C4-2B (cell line): Measurements from ENCODE around the gene TUB.

Experiments
- ZFX ChIP-seq: fragments of 450-650 bp; IDR thresholded peaks from 2 replicates; pipeline ENCODE4 v1.6.1; 2017
- TF ChIP-seq, protein P1 (sequence below): fragments of 450-650 bp; conservative IDR thresholded peaks from 2 replicates; pipeline ENCODE4 v1.5.1; 2017; ENCODE audit warnings: mild to moderate bottlenecking

DNA sequence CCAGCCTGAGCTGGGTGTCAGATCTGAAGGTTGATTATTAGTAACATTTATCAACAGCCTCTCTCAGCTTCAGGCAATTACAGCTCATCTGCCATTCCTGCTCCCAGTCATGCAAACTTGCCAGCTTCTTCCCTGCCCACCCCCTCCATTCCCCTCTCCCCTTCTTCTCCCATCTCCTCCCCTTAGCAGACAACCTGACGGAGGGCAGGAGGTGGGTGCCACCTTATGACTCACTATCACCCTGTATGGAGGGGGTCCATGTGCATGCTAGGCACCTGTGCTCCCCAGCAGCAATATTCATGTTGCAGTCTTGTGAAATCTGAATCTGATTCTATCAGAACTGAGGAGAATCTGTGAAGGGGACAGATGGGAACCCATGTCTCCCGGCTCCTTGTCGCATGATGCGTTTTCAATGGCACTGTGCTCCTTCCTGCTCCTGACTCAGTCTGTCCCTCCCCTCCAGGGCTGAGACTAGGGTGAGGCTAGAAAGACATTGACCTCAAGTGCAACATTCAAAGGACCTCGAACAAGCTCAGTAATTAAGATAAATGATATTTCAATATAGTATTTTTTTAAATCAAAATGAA lies 46.3 kb upstream of the TUB start:
- TF ChIP-seq, protein P1, sequence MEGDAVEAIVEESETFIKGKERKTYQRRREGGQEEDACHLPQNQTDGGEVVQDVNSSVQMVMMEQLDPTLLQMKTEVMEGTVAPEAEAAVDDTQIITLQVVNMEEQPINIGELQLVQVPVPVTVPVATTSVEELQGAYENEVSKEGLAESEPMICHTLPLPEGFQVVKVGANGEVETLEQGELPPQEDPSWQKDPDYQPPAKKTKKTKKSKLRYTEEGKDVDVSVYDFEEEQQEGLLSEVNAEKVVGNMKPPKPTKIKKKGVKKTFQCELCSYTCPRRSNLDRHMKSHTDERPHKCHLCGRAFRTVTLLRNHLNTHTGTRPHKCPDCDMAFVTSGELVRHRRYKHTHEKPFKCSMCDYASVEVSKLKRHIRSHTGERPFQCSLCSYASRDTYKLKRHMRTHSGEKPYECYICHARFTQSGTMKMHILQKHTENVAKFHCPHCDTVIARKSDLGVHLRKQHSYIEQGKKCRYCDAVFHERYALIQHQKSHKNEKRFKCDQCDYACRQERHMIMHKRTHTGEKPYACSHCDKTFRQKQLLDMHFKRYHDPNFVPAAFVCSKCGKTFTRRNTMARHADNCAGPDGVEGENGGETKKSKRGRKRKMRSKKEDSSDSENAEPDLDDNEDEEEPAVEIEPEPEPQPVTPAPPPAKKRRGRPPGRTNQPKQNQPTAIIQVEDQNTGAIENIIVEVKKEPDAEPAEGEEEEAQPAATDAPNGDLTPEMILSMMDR = no peak
- TF ChIP-seq ZFX = no peak
